HG03439 (cell line): ENCODE measurements around the gene TRIM9.

Source experiments
- ATAC-seq: cut with Tn5 transposase; IDR thresholded peaks from one replicate; pipeline ENCODE4 v1.9.1; 2021; ENCODE audit warnings: mild to moderate bottlenecking, moderate library complexity; ENCODE audit not compliant: unreplicated experiment

Gene TRIM9

GRCh38 chr14:51093371-51094281 lies 1.3 kb downstream of the TRIM9 start:
- ATAC-seq: no peak

DNA sequence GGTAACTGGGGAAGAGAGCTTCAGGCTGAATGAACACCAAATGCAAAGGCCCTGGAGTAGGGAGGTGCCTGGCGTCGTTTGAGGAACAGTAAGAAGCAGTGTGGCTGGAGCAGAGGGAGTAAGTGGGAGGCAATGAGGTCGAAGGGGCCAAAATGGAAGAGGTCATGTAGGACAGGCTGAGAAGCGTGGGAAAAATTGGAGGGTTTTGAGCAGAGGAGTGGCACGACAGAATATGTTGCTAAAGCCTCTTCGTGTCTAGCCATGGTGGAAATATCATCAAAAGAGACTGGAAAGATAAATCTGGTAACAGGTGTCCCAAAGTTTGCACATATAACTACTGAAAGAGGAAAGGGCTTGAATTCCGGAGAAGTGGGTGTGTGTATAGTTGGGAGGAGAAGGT lies 1.9 kb downstream of the TRIM9 start:
- ATAC-seq: no peak

DNA sequence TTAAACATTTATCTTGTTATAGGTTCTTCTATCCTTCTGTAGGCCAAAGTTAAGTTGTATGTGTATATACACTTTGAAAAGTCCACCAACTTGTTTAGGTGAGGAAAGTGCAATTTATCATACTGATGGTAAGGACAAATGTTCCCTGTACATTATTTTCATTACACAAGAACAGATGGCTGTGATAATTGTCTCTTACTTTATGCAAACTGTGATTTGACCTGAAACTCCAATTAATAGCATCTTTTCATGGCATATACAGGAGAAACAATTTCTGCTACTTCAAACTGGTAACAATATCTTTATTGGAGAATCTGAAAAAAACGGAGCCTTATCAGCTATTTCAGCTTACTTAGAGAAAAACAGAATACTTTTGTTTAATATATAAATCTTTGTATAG lies 5.6 kb downstream of the TRIM9 start:
- no peak for ATAC-seq

DNA sequence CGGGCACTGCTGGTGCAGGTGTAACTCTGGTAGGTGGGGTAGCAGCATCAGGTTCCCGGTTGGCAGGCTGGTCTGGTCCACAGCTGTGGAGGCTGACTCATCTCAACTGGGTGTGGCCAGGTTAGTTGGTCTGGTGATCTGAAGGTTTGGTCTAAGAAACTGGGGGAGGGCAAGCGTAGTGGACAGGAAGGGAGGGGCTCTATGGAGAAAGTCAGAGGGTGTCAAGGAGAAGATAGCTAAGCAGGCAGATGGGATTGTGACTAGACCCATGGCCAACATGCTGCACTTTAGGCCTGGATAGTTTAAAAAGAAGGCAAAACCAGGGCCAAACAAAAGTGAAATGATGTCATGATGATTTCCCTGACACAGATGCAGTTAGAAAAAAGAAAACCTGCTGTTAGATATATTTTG lies 7.9 kb downstream of the TRIM9 start:
- no peak for ATAC-seq

GRCh38 chr14:51086044-51086443 lies 8.9 kb downstream of the TRIM9 start:
- no peak for ATAC-seq

- ATAC-seq: no peak
Observed at GRCh38 chr14:51084962-51085361, 9.9 kb downstream of the TRIM9 start.

GRCh38 chr14:51084507-51084906 lies 10.4 kb downstream of the TRIM9 start:
- ATAC-seq: no peak

- no peak for ATAC-seq
Observed at GRCh38 chr14:51082349-51082748, 12.6 kb downstream of the TRIM9 start.

GRCh38 chr14:51081712-51082111 lies 13.2 kb downstream of the TRIM9 start:
- ATAC-seq: no peak

DNA sequence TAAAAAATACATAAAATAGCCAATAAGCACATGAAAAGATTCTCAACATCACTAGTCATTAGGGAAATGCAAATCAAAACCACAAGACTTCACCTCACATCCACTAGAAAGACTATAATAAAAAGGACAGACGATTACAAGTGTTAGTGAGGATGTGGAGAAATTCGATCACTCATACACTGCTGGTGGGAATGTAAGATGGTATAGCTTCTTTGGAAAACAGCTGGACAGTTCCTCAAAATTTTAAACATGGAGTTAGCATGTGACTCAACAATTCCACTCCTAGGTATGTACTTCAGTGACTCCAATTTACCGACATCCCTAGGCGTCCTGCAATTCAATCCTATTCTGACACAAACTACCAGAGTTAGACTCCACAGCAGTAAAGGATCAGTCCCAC lies 13.7 kb downstream of the TRIM9 start:
- no peak for ATAC-seq

DNA sequence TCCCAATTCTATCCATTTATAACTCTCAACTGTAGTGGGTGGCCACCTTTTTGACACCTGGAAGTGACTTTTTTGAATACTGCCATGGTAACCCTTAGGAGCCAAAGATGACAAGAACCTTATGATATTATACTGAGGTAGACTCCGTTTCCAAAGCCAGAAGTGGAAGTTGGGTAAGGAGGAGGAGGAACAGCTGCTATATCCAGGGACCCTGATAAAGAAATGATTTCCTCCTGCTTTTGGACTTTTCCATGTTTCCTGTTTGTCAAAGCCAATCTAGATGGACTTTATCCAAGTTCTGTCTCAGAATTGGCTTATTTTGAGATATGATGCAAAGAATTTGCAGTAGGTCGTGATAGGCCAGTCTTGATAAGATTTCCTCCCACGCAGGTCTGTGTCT lies 14.3 kb downstream of the TRIM9 start:
- no peak for ATAC-seq

DNA sequence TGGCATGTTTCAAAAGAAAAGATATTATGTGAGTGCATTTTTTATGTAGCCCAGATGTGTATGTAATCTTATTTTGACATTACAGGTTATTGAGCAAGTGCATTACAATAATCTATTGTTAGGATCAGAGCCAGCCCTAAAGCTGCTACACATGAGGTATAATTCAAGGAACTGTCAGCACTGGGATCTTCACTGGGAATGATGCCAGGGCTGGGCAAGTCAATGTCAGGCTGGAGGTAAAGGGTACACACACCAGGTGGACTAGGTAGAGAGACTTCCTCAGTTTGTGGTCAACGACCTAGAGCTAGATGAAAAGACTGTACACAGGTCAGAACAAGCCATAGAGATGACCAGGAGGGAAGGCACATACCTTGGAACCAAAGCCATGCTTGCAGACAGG lies 15.4 kb downstream of the TRIM9 start:
- no peak for ATAC-seq

GRCh38 chr14:51079085-51079484 lies 15.8 kb downstream of the TRIM9 start:
- ATAC-seq: no peak

DNA sequence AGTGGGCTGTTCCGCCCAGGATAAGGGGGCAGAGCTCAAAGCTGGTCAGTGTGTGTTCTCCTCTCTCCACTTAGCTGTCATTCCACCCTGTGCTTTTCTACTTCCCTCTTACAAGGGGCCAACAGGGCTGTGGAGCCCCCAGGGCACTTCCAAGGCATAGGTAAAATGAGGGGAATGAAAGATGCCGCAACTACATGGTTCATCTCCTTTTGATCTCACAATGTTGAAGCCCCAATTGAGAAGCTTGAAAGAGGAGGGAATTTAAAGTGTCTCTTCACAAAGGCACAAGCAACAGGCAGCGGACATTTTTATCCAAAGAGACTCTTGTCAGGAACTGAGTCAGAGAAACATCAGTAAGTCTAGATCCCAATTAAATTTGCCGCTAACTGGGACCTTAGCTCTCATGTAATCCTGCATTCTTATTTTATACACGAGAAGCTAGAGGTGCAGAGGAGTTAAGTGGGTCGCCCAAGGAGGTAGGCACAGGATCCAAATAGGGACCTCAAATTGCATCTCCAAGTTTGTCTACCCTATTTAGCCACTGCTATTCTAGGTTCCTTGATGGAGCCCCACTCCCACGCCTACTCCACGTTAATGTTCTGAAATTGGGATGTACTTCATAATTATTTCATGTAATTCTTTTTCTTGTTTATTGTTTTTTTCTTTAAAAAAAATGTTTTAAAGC lies 20.1 kb downstream of the TRIM9 start:
- no peak for ATAC-seq

DNA sequence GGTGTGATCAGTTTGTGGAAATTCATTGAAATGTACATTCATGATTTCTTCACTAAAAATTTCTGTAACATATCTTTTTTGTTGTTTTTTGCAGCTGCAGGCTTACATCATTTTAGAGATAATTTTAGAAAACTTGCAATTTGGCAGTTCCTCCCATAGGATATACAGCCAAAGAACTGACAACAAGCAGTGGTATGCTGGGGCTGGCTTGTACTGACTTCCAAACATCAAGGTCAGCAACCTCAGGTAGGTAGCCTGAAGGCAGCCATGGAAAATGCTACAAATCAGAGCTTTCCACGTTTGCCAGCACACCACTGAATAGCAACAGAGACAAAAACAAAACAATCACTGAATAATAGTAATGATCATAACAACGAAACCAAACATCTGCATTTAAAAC lies 21.2 kb downstream of the TRIM9 start:
- no peak for ATAC-seq

GRCh38 chr14:51072976-51073375 lies 21.9 kb downstream of the TRIM9 start:
- no peak for ATAC-seq

GRCh38 chr14:51071857-51072256 lies 23.0 kb downstream of the TRIM9 start:
- ATAC-seq: no peak

- no peak for ATAC-seq
Observed at GRCh38 chr14:51070726-51071125, 24.2 kb downstream of the TRIM9 start.

DNA sequence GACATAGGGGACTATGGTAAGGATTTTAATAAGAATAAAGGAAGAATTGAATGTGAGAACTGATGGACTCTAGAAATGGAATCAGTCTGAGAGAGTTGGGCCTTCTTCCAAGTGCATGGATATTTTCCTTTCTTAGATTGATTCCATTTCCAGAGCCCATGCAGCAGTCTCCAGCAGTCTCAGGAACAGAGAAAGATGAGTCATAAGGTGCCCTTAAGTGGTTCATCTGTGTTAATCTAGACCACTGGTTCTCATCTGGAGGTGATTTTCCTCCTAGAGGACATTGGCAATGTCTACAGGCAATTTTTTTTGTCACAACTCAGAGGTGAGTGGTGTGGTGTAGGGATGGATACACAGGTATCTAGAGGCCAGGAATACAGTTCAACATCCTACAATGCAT lies 25.9 kb downstream of the TRIM9 start:
- no peak for ATAC-seq

DNA sequence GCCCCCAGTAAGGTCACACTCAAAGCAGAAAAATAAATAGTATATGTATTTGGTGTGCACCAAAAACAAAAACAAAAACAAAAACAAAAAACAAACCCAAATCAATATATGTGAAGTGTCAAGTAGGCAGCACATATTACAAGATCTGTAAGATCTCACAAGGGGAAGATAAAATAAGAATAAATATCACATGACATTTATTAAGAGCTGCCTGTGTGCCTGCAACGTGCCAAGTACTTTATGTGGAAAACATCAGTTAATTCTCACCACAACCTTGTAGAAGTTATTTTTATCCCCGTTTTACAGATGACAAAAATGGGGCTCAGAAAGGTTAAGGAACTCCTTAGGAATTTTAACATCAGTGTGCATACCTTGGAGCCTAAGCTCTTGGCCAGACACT lies 26.6 kb downstream of the TRIM9 start:
- ATAC-seq: no peak

DNA sequence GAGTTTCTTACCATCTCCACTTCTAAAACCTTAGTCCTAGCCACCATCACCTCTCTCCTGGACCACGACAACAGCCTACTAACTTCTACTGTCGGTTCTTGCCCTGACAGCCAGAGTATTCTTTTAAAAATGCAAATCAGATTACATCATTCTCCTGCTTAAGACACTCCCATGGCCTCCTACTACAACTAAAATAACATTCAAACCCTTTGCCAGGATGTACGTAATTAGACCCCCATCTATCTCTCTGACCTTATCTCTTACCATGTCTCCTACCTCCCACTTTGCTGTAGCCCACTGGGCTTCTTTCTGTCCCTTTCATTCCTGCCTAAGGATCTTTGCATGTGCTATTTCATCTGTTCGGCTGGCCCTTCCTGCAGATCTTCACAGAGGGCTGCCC lies 27.6 kb downstream of the TRIM9 start:
- no peak for ATAC-seq

GRCh38 chr14:51066576-51066975 lies 28.3 kb downstream of the TRIM9 start:
- ATAC-seq: no peak
